ENCODE measurements around the gene PRELID3B.

The PRELID3B gene

DNA sequence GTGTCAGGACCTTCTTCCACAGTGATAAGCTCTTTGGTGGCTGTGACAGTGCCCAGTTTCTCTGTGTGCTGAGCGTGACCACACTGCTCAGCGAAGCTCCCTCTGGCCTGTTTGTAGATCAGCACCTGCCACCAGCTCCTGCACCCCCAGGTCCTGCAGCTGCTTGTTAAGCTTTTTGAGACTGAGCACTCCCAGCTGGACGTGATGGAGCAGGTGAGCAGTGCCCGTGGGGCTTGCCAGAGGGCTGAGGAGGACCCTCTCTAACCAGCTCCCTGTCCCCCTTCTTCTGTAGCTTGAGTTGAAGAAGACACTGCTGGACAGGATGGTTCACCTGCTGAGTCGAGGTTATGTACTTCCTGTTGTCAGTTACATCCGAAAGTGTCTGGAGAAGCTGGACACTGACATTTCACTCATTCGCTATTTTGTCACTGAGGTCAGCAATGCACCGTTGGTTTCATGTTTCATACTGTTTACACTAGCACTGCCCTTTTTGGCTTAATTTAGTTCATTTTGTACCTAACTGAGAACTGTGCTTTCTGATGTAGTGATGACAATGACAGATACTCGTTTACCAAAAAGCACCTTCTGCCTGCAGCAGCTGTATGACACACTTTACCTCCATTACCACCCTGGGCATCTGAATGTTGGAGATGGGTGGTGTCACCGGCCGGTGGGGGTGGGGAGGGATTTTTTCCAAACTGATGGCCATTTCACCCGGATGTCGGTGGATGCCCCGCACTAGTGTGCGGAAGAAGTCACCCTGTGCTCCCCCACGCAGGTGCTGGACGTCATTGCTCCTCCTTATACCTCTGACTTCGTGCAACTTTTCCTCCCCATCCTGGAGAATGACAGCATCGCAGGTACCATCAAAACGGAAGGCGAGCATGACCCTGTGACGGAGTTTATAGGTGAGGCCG lies 49.0 kb downstream of the PRELID3B start:
- DNase-seq, result no peak

- no peak for DNase-seq
Observed at GRCh38 chr20:58992911-58993310, 49.7 kb downstream of the PRELID3B start.

GRCh38 chr20:58991715-58992114 lies 50.9 kb downstream of the PRELID3B start:
- DNase-seq, result no peak

- no peak for DNase-seq
Observed at GRCh38 chr20:58990651-58991445, 51.7 kb downstream of the PRELID3B start.

DNA sequence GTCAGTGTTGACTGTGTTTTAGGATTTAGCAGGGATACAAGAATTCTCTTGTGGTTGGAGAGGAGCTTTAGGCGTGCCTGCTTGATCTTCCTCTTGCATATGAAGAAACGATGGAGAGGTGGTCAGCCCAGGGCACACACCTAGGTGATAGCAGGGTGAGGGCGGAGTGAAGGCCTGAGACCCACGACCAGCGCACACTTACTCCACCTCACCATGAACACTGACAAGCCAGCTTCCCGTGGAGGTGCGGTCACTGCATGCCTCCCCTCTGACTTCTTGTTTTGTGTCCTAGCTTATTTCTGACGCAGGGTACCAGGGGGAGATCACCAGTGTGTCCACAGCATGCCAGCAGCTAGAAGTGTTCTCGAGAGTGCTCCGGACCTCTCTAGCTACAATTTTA lies 53.4 kb downstream of the PRELID3B start:
- DNase-seq, result no peak

- no peak for DNase-seq
Observed at GRCh38 chr20:58988565-58988882, 54.1 kb downstream of the PRELID3B start.

DNA sequence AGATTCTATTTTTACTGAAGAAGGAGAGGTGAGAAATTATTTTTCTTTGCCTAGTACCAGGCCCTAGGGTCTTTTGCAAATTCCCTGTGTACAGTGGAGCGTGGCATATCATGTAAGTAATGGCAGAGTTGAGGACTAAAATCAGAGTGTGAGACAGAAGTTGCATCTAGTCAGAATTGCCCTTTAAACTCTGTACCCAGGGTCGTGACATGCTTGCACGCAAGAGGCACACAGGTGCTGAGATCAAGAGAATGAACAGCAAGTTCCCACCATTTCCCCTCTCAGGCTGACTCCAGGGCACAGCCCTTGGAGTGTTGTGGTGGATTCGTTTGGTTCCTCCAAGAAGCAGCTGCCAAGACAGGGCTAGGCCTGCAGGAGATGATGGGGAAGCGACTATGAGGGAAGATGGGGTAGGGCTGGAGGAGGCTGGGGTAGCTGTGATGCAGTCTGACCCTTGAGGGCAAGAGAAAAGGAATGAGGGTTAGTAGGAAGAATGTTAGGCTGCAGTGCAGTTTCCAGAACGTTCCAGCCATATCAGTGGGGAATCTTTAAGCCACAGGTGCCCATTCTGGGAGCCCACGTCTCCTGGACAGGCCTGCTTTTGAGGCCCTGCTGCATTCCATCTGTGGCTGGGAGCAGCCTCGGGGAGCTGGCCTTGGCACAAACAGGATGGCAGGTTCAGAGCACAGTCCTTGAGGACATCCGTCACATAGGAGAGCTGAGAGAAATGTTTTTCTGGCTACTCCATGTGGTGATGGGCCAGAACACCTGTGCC lies 54.6 kb downstream of the PRELID3B start:
- no peak for DNase-seq

DNA sequence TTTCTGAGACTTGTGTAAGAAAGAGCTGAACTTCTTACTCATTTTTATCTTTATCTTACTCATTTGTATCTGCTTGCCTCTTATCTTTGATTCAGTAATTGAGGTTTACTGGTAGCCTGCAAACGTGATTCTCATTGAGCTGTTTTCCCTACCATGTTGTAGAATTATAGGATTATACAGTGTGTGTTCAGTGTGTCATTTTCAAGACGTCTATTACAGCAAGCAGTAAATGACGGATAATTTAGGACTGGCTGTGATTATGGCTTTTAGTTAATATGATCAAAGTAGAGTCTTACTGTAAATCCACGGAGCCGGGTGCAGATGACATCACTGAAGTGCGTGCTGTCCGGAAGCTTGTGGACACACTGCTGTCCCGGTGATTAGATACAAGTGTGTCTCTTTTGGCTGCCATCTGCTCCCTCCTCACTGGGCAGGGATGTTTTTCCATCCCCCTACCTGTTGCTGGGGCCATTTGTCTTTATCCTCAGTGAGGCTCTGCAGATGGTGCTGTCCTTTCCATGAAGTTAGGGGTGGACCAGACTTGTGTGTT lies 55.5 kb downstream of the PRELID3B start:
- DNase-seq, result no peak

GRCh38 chr20:58986286-58986967 lies 56.2 kb downstream of the PRELID3B start:
- DNase-seq, result no peak

GRCh38 chr20:58985656-58986055 lies 56.9 kb downstream of the PRELID3B start:
- DNase-seq, result no peak

DNA sequence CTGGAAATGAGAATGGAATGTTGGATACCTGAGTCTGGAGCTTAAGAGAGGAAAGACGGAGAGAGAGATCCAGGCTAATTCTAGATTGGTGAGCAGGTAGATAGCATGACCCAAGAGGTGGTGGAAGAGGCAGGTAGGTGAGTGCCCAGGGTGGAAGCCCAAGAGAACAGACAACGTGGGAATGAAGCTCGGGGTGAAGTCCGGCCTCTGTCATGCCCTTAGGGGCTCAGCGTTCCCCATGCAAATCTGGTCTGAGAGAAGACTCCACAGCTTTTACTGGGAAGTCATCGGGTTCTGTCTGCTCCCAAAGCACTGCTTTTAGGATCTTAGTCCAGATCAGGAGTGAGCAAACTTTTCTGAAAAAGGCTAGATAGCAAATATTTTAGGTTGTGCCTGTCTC lies 57.9 kb downstream of the PRELID3B start:
- DNase-seq, result no peak
